ENCODE measurements around the gene UMAD1. TPM values are rescaled to one million over a fixed set of nuclear protein-coding genes. Genes with fewer than 3 reads are reported as not detected.

UMAD1 gene
- total RNA-seq, 1 donor from 2014 or later, result 10.0 TPM

GRCh38 chr7:7720750-7721621 lies 80.4 kb downstream of the UMAD1 start:
- Mint-ChIP-seq H3K4me3 (no peak overlapping the region), H3K27me3 (ENCODE audit: low read depth) (no peaks in the 10 kb centered on the region), H3K27ac (no peak overlapping the region), H3K9me3 (peaks cover 13% of the 10 kb centered on the region), H3K4me1 (no peaks in the 10 kb centered on the region), H3K36me3 (peaks cover 4% of the 10 kb centered on the region)
- no peak for DNase-seq (ENCODE audit: low spot score in 2 of 2, unreplicated experiment in 2 of 2)
- no peak for TF ChIP-seq CTCF (IDR thresholded peaks at IDR 0.05; ENCODE audit: unreplicated experiment)

GRCh38 chr7:7731732-7732131 lies 91.2 kb downstream of the UMAD1 start:
- no peak for DNase-seq (ENCODE audit: low spot score in 2 of 2, unreplicated experiment in 2 of 2)
- Mint-ChIP-seq H3K4me3 (no peak overlapping the region), H3K36me3 (peaks cover 2% of the 10 kb centered on the region), H3K4me1 (peaks cover 10% of the 10 kb centered on the region), H3K27ac (no peak overlapping the region), H3K9me3 (peaks cover 4% of the 10 kb centered on the region), H3K27me3 (ENCODE audit: low read depth) (no peaks in the 10 kb centered on the region)
- no peak for TF ChIP-seq CTCF (IDR thresholded peaks at IDR 0.05; ENCODE audit: unreplicated experiment)

- TF ChIP-seq CTCF (IDR thresholded peaks at IDR 0.05; ENCODE audit: unreplicated experiment), result no peak
- H3K27ac Mint-ChIP-seq, result no peak overlapping the region
- peaks cover 12% of the 10 kb centered on the region for H3K4me1 Mint-ChIP-seq
- no peaks in the 10 kb centered on the region for H3K27me3 Mint-ChIP-seq (ENCODE audit: low read depth)
- H3K9me3 Mint-ChIP-seq, result no peaks in the 10 kb centered on the region
- no peaks in the 10 kb centered on the region for H3K36me3 Mint-ChIP-seq
- no peak for DNase-seq (ENCODE audit: low spot score in 2 of 2, unreplicated experiment in 2 of 2)
- no peak overlapping the region for H3K4me3 Mint-ChIP-seq
Measured at GRCh38 chr7:7732621-7733281, 92.2 kb downstream of the UMAD1 start.

GRCh38 chr7:7736671-7737070 lies 96.1 kb downstream of the UMAD1 start:
- Mint-ChIP-seq H3K27ac (no peak overlapping the region), H3K9me3 (no peaks in the 10 kb centered on the region), H3K27me3 (ENCODE audit: low read depth) (no peaks in the 10 kb centered on the region), H3K4me1 (peaks cover 17% of the 10 kb centered on the region), H3K4me3 (no peak overlapping the region), H3K36me3 (no peaks in the 10 kb centered on the region)
- no peak for DNase-seq (ENCODE audit: low spot score in 2 of 2, unreplicated experiment in 2 of 2)
- no peak for TF ChIP-seq CTCF (IDR thresholded peaks at IDR 0.05; ENCODE audit: unreplicated experiment)

- H3K27me3 Mint-ChIP-seq (ENCODE audit: low read depth), result no peaks in the 10 kb centered on the region
- peaks cover 10% of the 10 kb centered on the region for H3K4me1 Mint-ChIP-seq
- no peak for TF ChIP-seq CTCF (IDR thresholded peaks at IDR 0.05; ENCODE audit: unreplicated experiment)
- no peak for DNase-seq (ENCODE audit: low spot score in 2 of 2, unreplicated experiment in 2 of 2)
- H3K27ac Mint-ChIP-seq, result no peak overlapping the region
- no peaks in the 10 kb centered on the region for H3K36me3 Mint-ChIP-seq
- no peaks in the 10 kb centered on the region for H3K9me3 Mint-ChIP-seq
- H3K4me3 Mint-ChIP-seq, result no peak overlapping the region
Measured at GRCh38 chr7:7737674-7738073, 97.1 kb downstream of the UMAD1 start.
